GM23338 (cell line): Measurements from ENCODE around the gene MIGA1. TPM values are rescaled to one million over a fixed set of nuclear protein-coding genes. Genes with fewer than 3 reads are reported as not detected.

Experiments used
- ATAC-seq: fragments of 200-7000 bp; cut with Tn5 transposase; 3 replicates; pipeline ENCODE4 v1.9.1; 2020
- DNase-seq: peaks from one replicate; pipeline ENCODE4 v3.0.0-alpha.2; 2015; ENCODE audit warnings: low spot score
- H2AFZ ChIP-seq: fragments of 200-600 bp; sonication (generic); 2 replicates; pipeline ENCODE4 v1.8.0; 2016; ENCODE audit warnings: antibody characterized with exemption, mild to moderate bottlenecking, moderate library complexity
- H3F3A ChIP-seq: fragments of 200-600 bp; sonication (generic); replicated peaks from 2 replicates; pipeline ENCODE4 v1.8.0; 2017; ENCODE audit warnings: antibody characterized with exemption, mixed run types, low read depth
- H3K27ac ChIP-seq: fragments of 200-600 bp; sonication (generic); 2 replicates; pipeline ENCODE4 v1.6.1; 2016; ENCODE audit warnings: low read depth
- H3K27me3 ChIP-seq: fragments of 200-600 bp; sonication (generic); 2 replicates; pipeline ENCODE4 v1.8.0; 2016; ENCODE audit warnings: mild to moderate bottlenecking, mixed run types, moderate library complexity; ENCODE audit not compliant: insufficient read depth
- H3K36me3 ChIP-seq: fragments of 200-600 bp; sonication (generic); 2 replicates; pipeline ENCODE4 v1.8.0; 2016; ENCODE audit warnings: mild to moderate bottlenecking; ENCODE audit not compliant: insufficient read depth
- H3K4me1 ChIP-seq: fragments of 200-600 bp; sonication (generic); 2 replicates; pipeline ENCODE4 v1.8.0; 2016; ENCODE audit warnings: mild to moderate bottlenecking, moderate library complexity; ENCODE audit not compliant: insufficient read depth
- H3K4me2 ChIP-seq: fragments of 200-600 bp; sonication (generic); 2 replicates; pipeline ENCODE4 v1.7.1; 2017; ENCODE audit warnings: mixed run types
- H3K4me3 ChIP-seq: fragments of 200-600 bp; sonication (generic); 2 replicates; pipeline ENCODE4 v1.6.1; 2016; ENCODE audit warnings: mixed run types
- H3K79me2 ChIP-seq: fragments of 200-600 bp; sonication (generic); replicated peaks from 2 replicates; pipeline ENCODE4 v1.8.0; 2017; ENCODE audit warnings: mild to moderate bottlenecking; ENCODE audit not compliant: insufficient read depth
- H3K9me2 ChIP-seq: fragments of 200-600 bp; sonication (generic); 2 replicates; pipeline ENCODE4 v1.8.0; 2017; ENCODE audit not compliant: insufficient read depth
- H4K20me1 ChIP-seq: fragments of 200-600 bp; sonication (generic); replicated peaks from 2 replicates; pipeline ENCODE4 v1.8.0; 2017; ENCODE audit warnings: mild to moderate bottlenecking; ENCODE audit not compliant: insufficient read depth
- H3K27ac Mint-ChIP-seq: 2 replicates; pipeline ENCODE4 v1.8.0; 2020; ENCODE audit warnings: inconsistent platforms, mild to moderate bottlenecking, moderate library complexity, mixed read lengths
- H3K27me3 Mint-ChIP-seq: 3 replicates; pipeline ENCODE4 v1.8.0; 2022; ENCODE audit warnings: low read depth, mild to moderate bottlenecking, moderate library complexity, mixed read lengths, inconsistent platforms; ENCODE audit not compliant: insufficient read depth, poor library complexity
- H3K36me3 Mint-ChIP-seq: 3 replicates; pipeline ENCODE4 v1.8.0; 2021; ENCODE audit warnings: low read depth, mild to moderate bottlenecking, inconsistent platforms, moderate library complexity, mixed read lengths
- H3K4me1 Mint-ChIP-seq: 3 replicates; pipeline ENCODE4 v1.8.0; 2020; ENCODE audit warnings: mild to moderate bottlenecking, inconsistent platforms, mixed read lengths
- H3K4me3 Mint-ChIP-seq: 3 replicates; pipeline ENCODE4 v1.8.0; 2021; ENCODE audit warnings: moderate library complexity, mild to moderate bottlenecking, inconsistent platforms, mixed read lengths
- H3K9me3 Mint-ChIP-seq: 3 replicates; pipeline ENCODE4 v1.8.0; 2020; ENCODE audit warnings: moderate library complexity, mild to moderate bottlenecking, inconsistent platforms, mixed read lengths
- EZH2 ChIP-seq: fragments of 200-600 bp; sonication (generic); IDR thresholded peaks from one replicate; pipeline ENCODE4 v1.8.0; 2017; ENCODE audit warnings: antibody characterized with exemption, mild to moderate bottlenecking, low read depth; ENCODE audit not compliant: unreplicated experiment
- EZH2phosphoT487 ChIP-seq: fragments of 200-600 bp; sonication (generic); IDR thresholded peaks from one replicate; pipeline ENCODE4 v1.8.1; 2018; ENCODE audit warnings: antibody characterized with exemption; ENCODE audit not compliant: unreplicated experiment
- JUNB ChIP-seq: IDR thresholded peaks from one replicate; pipeline ENCODE4 v1.6.1; 2016; ENCODE audit warnings: antibody characterized with exemption; ENCODE audit not compliant: unreplicated experiment
- NANOG ChIP-seq: IDR thresholded peaks from 2 replicates; pipeline ENCODE4 v1.6.1; 2016; ENCODE audit warnings: antibody characterized with exemption, borderline replicate concordance
- POLR2AphosphoS5 ChIP-seq: IDR thresholded peaks from 2 replicates; pipeline ENCODE4 v1.6.1; 2016; ENCODE audit warnings: antibody characterized with exemption, low read depth
- STAT1 ChIP-seq: IDR thresholded peaks from one replicate; pipeline ENCODE4 v1.6.1; 2016; ENCODE audit warnings: antibody characterized with exemption; ENCODE audit not compliant: unreplicated experiment
- ZNF114 ChIP-seq: fragments of 250-450 bp; sonication (Bioruptor Pico); IDR thresholded peaks from 2 replicates; pipeline ENCODE4 v1.5.0; 2020; ENCODE audit warnings: mild to moderate bottlenecking, moderate library complexity
- ZNF331 ChIP-seq: fragments of 250-450 bp; sonication (Bioruptor Pico); IDR thresholded peaks from 2 replicates; pipeline ENCODE4 v1.5.0; 2020; ENCODE audit warnings: low read depth, mild to moderate bottlenecking, moderate library complexity
- polyA plus RNA-seq: library from polyadenylated mRNA; unstranded; fragments of >200 nt; fragmentation: Nextera tagmentation; extraction: Ambion mirVana; gene quantifications from 2 replicates; pipeline ENCODE4 v1.2.1, GENCODE V29; 2016
- total RNA-seq: library from RNA; depleted of rRNA; stranded (reverse); fragments of >200 nt; shearing (Covaris generic); gene quantifications from 2 replicates; pipeline ENCODE4 v1.2.3, GENCODE V29; 2014
- TF ChIP-seq, protein P1 (sequence below): IDR thresholded peaks from 2 replicates; pipeline ENCODE4 v1.6.1; 2016; ENCODE audit warnings: antibody characterized with exemption
- TF ChIP-seq, protein P2 (sequence below): IDR thresholded peaks from one replicate; pipeline ENCODE4 v1.6.1; 2018; ENCODE audit warnings: antibody characterized with exemption; ENCODE audit not compliant: unreplicated experiment

The MIGA1 gene
- total and polyA plus RNA-seq, 2 experiments from 2014 or later: 3.4 to 7.5 TPM

- 0 out of 2 replicates have a peak, but pooled peaks cover 4% of the 10 kb centered on the region for H3K4me1 ChIP-seq
- H4K20me1 ChIP-seq: no peaks in the 10 kb centered on the region
- H2AFZ ChIP-seq: no peak overlapping the region
- Mint-ChIP-seq H3K9me3 (no peaks in the 10 kb centered on the region), H3K27me3 (peaks cover 1% of the 10 kb centered on the region), H3K4me3 (no peak overlapping the region), H3K4me1 (peaks cover 4% of the 10 kb centered on the region; the same call in 2 of the 3 replicates), H3K36me3 (no peaks in the 10 kb centered on the region), H3K27ac (no peak overlapping the region)
- DNase-seq: no peak
- H3K9me2 ChIP-seq: no peaks in the 10 kb centered on the region
- H3K79me2 ChIP-seq: no peaks in the 10 kb centered on the region
- H3K27me3 ChIP-seq: no peaks in the 10 kb centered on the region
- no peak for ATAC-seq
- H3K27ac ChIP-seq: no peak overlapping the region
- H3F3A ChIP-seq: no peaks in the 10 kb centered on the region
- no peak overlapping the region for H3K4me2 ChIP-seq
- TF ChIP-seq ZNF331 (CRISPR knock-in tag) (no peak), EZH2phosphoT487 (no peak), EZH2 (no peak), ZNF114 (CRISPR knock-in tag) (no peak), POLR2AphosphoS5 (no peak), STAT1 (no peak), JUNB (no peak), NANOG (no peak)
- TF ChIP-seq, protein P1, sequence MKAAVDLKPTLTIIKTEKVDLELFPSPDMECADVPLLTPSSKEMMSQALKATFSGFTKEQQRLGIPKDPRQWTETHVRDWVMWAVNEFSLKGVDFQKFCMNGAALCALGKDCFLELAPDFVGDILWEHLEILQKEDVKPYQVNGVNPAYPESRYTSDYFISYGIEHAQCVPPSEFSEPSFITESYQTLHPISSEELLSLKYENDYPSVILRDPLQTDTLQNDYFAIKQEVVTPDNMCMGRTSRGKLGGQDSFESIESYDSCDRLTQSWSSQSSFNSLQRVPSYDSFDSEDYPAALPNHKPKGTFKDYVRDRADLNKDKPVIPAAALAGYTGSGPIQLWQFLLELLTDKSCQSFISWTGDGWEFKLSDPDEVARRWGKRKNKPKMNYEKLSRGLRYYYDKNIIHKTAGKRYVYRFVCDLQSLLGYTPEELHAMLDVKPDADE: no peak
- TF ChIP-seq, protein P2, sequence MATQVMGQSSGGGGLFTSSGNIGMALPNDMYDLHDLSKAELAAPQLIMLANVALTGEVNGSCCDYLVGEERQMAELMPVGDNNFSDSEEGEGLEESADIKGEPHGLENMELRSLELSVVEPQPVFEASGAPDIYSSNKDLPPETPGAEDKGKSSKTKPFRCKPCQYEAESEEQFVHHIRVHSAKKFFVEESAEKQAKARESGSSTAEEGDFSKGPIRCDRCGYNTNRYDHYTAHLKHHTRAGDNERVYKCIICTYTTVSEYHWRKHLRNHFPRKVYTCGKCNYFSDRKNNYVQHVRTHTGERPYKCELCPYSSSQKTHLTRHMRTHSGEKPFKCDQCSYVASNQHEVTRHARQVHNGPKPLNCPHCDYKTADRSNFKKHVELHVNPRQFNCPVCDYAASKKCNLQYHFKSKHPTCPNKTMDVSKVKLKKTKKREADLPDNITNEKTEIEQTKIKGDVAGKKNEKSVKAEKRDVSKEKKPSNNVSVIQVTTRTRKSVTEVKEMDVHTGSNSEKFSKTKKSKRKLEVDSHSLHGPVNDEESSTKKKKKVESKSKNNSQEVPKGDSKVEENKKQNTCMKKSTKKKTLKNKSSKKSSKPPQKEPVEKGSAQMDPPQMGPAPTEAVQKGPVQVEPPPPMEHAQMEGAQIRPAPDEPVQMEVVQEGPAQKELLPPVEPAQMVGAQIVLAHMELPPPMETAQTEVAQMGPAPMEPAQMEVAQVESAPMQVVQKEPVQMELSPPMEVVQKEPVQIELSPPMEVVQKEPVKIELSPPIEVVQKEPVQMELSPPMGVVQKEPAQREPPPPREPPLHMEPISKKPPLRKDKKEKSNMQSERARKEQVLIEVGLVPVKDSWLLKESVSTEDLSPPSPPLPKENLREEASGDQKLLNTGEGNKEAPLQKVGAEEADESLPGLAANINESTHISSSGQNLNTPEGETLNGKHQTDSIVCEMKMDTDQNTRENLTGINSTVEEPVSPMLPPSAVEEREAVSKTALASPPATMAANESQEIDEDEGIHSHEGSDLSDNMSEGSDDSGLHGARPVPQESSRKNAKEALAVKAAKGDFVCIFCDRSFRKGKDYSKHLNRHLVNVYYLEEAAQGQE: no peak
- no peak overlapping the region for H3K4me3 ChIP-seq
- no peaks in the 10 kb centered on the region for H3K36me3 ChIP-seq
These were observed 54.2 kb downstream of the MIGA1 start for GRCh38 chr1:77833521-77834100.

DNA sequence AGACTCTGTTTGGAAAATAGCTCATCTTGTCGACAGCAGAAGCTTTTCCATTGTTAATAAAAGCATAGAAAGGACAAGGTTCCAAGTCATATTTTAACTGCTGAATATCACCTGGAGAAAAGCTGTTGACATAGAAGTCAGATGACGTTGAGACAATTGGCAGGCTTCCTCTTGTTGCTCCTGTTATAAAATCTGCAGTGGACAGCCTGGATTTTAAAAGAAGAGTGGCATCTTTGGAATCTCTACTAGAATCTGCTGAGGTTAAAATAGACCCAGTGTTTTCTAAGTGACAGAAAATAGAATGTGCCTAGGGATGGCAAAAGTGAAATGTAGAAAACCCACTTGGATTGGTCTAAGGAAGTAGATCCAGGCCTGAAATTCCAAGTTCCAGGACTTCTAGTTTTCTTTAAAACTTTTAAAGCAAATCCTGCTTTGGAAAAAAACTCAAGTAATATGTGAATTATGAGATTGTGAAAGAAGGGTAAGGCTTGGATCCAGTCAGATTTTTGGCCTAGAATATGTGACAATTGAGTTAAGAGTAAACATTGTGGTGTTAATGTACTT, 55.4 kb downstream of the MIGA1 start:
- ATAC-seq: no peak
- H3K27me3 Mint-ChIP-seq: peaks cover 1% of the 10 kb centered on the region
- H3K4me3 ChIP-seq: no peak overlapping the region

More for the DNA sequence above, 55.4 kb downstream of the MIGA1 start:
- Histone ChIP-seq H3K4me1 (0 out of 2 replicates have a peak, but pooled peaks cover 4% of the 10 kb centered on the region), H4K20me1 (no peaks in the 10 kb centered on the region), H3K9me2 (no peaks in the 10 kb centered on the region), H3K79me2 (no peaks in the 10 kb centered on the region), H3K27ac (0 out of 2 replicates have a peak overlapping the region, but pooled peaks have one; percentile 53), H2AFZ (no peak overlapping the region), H3K27me3 (no peaks in the 10 kb centered on the region), H3K4me2 (no peak overlapping the region), H3F3A (no peaks in the 10 kb centered on the region), H3K36me3 (no peaks in the 10 kb centered on the region)
- H3K27ac Mint-ChIP-seq: no peak overlapping the region
- no peak overlapping the region for H3K4me3 Mint-ChIP-seq
- TF ChIP-seq ZNF114 (CRISPR knock-in tag): no peak
- peak; percentile 9 for DNase-seq
- no peaks in the 10 kb centered on the region for H3K9me3 Mint-ChIP-seq
- H3K4me1 Mint-ChIP-seq: peaks cover 4% of the 10 kb centered on the region; the same call in 2 of the 3 replicates
- H3K36me3 Mint-ChIP-seq: no peaks in the 10 kb centered on the region
